ENCODE data around the gene CPSF3.
A peak's percentile ranks its signal among the peaks of the same experiment; 100 is the strongest.
"Not testable (repeated sequence)": the region's sequence is repeated elsewhere in the genome, so short reads cannot be mapped to it uniquely, and the experiment has no call there.

Gene CPSF3

DNA sequence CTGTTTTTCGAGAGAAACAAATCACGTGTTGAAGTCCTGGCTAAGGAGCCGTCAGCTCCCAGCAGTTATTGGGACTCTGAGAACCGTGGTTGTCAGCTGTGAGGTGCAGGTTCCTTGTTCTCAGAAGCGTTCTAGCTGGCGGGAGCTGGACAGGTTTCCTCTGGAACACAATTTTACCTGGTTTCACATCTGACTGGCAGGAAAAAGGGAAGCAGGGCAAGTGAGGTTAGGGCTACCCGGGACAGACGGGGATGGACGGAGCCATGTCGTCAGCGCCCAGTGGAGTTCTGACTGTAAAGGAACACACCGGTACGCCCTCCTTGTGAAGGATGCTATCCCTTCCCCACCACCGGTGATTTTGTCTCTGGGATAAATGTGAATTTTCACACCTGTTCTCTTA is 26.3 kb upstream of the CPSF3 start:
- no peak for DNase-seq

DNA sequence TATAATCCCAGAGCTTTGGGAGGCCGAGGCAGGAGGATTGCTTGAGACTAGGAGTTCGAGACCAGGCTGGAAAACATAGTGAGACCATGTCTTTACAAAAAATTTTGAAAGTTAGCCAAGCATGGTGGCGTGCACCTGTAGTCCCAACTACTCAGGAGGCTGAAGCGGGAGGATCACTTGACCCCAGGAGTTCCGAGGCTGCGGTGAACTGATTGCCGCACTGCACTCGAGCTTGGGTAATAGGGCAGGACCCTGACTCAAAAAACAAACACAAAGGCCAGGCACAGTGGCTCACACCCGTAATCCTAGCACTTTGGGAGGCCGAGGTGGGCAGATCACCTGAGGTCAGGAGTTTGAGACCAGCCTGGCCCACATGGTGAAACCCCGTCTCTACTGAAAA is 25.2 kb upstream of the CPSF3 start:
- not testable (repeated sequence) for DNase-seq

DNA sequence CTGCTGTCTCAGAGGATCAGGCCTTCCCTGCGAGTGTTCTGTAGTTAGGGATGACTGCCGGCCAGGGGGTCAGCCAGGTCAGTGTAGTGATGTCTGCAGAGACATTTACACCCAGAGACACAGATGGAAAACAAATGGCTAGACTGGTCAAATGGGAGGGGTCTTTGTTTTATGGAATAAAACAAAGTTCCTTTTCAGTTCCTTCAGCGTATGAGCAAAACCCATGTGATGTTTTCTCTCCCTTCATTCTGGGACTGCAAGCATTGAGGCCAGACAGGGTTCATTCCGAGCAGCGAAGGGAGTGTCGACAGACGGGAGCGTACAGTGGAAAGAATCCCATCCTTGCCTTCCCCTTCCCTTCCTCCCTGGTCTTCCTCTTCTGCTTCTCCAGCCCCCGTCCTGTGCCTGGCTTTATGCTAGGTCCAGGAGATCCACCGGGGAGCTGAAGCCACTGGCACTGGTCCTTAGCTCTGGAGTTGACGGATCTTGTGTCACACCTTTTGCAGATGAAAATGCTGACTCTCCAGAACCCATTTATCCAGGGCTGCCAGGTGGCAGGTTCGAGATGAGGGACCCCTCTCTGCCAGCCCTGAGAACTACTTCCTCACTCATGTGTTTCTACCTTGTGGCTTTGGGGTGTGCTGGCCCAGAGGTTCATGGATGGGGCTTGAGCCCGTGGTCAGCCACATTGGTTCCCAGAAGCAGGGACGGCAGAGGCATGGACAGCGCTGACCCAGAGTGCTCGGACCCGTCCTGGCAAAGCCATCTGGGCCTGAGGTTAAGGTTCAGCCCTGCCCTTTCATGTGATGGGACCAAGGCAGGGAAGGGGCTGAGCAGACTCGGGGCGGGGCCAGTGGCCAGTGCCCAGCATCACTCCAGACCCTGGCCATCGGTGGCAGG is 24.3 kb upstream of the CPSF3 start:
- no peak for DNase-seq

DNA sequence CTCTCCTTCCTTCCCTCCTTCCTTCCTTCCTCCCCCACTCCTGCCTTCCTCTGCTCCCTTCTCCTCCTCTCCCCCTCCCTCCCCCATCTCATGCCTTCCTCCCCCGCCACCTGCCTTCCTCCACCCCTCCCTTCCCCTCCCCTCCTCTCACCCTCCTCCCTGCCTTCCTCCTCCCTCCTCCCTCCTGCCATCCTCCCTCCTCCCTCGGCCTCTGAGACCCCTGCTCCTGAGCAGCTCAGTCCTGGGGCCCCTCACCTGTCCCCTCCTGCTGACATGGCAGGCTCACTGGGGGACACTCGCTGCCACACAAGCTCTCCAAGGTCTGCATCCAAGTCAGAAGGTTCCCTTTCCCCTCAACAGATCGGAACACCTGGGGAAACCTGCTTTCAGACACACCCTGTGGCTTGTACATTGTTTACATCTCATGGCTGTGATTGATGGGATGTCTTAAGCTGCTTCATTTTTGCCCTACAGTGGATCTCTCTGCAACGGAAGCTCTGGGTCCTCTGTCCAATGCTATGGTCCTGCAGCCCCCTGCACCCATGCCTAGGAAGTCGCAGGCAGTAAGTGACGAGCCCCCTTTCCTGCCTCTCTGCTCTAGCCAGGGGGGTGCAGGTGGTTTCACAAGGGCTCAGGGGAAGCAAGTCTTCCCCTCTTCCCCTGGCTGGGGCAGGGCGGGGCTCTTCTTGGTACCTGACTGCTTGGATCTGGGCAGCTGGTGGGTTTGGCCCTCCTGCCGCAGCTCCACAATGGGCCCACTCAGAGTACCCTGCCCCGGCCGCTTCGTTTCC is 23.0 kb upstream of the CPSF3 start:
- DNase-seq = no peak

DNA sequence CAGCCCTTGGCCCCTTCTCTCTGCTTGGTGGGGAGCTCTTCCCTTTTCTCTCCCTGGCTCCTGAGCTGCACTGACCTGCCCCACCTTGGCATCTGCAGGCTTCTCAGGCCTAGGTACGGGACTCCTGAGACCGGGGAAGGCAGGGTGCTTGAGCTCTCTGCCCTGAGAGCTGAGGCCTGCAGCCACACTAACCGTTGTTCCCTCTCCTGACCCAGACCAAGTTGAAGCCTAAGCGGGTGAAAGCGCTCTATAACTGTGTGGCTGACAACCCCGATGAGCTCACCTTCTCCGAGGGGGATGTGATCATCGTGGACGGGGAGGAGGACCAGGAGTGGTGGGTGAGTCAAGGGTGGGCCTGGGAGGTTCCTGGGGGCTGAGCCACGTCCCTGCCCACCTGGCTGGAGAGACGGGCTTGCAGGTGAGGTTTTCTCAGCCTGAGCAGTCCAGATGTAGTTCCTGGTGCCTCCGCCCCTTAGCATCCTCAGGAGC is 22.4 kb upstream of the CPSF3 start:
- DNase-seq = no peak

DNA sequence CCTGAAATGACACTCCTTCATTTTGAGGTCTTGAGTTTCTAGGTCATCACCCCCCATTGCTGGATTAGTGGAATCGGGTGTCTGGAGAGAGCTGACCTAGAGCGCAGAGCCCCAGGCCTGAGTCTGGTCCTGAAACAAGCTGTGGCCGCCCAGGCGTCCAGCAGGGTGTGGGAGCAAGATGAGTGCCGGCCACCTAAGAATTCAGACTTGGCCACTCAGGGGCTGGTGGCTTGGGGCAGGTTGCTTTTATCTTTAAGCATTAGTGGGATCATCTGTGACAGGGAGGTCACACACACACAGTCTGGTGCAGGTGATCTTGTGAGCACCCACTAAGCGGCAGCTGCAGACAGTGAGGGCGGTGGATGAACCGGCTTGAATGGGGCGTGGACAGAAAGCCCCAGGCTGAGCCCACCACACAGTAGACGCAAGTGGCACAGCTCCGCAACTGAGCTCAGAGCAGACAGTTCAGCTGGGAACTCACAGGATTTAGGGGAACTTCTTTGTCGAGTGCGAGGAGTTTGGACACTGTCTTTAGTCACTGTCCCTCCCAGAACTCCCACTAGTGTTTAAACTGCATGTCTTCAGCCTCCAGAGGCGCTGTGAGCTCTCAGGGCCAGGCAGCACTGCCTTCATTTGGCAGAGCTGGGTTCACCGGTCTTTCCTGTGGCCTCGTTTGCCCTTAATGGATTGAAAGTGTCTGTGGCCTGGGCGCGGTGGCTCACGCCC is 21.6 kb upstream of the CPSF3 start:
- DNase-seq = no peak

DNA sequence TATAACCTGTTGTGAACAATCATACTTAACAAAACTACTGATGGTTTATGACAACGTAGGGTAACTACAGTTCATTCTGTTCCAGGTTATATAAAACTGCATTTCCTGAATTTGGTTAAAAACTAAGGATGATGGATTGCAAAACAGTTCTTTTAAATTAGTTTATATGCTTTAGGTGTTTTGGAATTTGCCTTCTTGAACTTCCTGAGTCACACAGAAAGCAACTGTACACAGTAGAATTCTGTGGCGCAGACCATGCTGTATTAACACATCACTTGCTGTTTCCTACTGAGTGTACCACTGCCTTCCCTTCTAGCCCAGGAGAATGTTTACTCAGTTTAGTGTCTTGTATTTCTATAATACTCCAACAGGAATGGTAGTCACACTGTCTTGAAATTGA is 19.5 kb upstream of the CPSF3 start:
- DNase-seq = no peak

DNA sequence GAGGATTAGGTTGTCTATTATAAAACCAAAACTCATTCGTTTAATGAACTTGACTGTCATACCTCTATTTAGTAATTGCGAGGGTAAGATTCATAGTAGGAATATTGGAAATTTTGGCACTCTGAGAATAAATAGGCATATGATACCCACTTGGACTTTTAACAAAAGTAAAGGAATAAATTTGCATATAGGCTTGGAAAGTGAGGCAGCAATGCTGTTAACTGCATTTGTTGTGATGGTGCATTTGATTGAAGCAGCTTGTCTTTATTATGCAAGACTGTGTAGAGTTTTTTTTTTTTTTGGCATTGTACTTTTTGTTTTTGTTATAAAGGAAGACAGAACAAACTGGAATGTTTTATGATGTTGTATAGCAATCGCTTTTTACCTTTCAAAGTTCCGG is 19.0 kb upstream of the CPSF3 start:
- DNase-seq = no peak

DNA sequence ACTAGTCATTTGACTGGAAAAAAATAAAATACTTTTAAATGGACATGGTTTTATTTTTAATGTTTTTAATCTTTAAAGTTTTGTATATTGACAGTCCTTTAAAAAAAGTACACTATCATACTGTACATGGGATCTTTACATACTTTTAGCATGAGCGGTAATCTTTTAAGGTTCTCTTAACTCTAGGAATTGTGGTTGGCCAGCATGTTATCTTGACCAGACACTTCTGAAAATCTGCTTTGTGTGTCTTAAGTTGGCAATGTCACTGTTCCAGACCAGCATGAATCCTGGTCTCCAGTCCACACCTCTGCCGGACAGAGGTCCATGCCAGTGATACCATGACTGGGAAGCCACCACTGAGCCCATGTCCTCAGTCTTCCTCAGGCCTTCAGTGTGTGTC is 17.8 kb upstream of the CPSF3 start:
- DNase-seq = no peak

DNA sequence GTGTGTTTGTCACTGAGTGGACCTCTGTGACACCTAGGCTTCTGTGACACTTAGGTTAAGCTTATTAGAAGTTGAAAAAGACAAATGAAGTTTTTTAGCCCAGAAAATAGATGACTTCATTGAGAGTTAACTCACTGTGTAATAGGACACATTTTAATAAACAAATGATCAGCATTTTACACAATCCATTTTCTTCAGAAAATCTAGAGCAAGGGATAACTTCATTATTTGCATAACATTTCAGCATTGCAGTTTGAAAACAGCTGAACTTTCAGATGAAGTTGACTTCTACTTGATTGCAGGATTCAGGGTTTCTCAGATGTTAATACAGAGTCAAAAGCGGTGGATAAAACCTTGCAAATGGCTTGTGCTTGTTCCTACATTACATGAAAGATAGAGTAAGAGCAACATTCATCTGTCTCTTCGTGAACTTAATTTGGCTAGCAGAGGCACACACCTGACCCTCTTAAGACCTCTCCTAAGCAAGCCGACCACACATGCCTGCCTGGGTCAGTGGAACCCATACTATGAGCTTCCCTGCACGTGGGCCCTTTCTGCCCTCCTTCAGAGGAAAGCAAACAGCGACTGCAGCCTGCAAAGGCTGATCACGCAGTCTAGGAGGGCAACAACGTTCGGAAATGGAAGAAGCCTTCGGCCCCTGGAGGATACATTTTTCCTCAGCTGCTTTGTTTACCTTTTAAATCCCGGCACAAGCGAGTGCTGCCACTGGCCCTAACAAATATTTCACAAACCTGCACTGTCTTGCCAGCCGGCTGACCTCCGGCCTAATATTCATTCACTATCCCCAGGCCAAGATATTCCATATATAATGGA is 16.7 kb upstream of the CPSF3 start:
- no peak for DNase-seq

DNA sequence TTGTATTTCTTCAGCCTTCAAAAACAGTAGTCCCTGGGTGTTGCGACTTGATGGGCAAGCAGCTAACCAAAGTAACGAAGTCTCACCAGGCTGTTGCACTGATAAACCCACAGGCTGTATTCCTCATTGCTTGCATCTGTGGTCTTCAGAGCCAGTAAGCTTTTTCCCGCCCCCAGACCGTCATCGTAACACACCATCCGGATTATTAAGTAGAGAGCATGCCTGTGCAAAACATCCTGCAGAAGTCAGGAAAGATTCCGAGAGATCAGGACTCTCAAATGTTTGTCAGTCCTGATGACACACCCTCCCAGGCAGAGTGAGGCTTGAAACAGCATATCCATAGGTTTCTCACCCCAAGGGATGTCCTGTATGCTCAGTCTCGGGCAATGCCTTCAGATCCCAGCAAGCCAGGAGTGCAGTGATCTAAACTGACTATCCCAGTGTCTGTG is 16.1 kb upstream of the CPSF3 start:
- DNase-seq = no peak

DNA sequence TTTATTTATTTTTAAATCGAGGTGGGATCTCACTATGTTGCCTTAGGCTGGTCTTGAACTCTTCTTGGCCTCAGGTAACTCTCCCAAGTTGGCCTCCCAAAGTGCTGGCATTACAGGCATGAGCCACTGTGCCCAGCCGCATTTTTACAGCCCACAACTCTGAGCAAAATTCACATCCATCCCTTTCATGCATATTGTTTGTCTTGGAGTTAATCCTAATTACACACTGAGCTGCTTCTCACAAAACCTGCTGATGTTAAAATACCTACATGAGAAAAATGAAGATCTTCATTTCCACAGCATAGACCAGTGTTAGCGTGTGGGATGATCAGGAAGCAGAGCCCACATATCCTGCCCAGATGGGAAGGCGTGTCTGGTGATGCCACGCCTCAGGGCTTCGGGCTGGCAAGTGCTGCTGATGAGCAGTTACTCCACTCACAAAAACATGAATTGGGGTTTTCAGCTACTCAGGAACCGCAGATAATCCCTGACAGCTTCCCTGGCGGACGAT is 14.8 kb upstream of the CPSF3 start:
- DNase-seq = peak; percentile 32

DNA sequence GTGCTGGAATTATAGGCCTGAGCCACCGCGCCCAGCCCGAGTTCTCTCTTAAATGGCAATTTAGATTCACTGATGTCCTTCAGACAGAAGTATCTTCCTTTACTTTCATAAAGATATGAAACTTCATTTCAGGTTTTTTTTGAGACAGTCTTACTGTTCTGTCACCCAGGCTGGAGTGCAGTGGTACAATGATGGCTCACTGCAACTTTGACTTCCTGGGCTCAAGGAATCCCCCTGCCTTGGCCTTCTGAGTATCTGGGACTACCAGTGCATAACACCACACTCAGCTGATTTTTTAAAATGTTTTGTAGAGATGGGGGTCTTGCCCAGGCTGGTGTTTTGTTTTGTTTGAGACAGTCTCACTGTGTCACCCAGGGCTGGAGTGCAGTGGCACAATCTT is 13.3 kb upstream of the CPSF3 start:
- DNase-seq = no peak

DNA sequence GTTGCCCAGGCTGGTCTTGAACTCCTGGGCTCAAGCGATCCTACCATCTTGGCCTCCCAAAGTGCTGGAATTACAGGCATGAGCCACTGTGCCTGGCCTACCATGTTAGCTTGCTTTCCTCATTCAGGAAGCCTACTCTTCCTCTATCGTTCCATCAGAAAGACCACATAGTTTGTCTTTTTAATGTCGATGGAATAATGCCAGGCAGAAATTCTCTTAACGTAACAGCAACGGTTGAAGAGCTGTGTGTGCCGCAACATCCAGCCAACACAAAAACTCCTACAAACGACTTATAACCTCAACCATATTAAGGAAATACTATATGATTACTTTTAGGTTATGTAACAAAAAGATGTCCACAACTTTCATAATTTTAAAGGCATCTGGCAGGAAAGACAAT is 10.7 kb upstream of the CPSF3 start:
- DNase-seq = no peak

DNA sequence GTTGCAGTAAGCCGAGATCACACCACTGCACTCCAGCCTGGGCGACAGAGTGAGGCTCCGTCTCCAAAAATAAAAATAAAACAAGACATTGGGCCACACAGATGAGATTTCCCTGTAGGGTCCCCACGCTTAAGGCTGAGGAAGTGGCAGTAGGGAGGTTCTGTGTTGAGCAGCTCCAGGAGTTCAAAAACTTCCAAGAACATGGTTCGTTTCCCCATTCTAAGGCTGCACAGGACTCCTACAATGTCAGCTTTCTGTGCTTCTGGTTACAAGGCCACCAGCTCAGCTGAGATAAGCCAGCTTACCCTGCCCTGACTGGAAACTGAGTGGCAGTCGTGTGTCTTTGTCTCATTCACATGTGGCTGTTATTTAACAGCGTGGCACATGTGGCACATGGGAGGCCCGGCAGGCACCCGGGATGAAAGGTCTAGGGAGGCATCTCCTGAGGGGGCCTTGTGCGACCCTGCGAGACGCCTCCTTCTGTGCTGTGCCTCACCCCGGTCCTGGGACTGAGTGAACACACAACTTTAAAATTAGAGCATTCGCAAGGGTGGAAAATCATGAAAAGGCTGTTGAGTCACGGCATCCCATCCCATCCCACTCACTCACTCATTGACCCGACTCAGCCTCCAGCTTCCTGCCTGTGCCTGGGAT is 7.8 kb upstream of the CPSF3 start:
- DNase-seq = no peak

DNA sequence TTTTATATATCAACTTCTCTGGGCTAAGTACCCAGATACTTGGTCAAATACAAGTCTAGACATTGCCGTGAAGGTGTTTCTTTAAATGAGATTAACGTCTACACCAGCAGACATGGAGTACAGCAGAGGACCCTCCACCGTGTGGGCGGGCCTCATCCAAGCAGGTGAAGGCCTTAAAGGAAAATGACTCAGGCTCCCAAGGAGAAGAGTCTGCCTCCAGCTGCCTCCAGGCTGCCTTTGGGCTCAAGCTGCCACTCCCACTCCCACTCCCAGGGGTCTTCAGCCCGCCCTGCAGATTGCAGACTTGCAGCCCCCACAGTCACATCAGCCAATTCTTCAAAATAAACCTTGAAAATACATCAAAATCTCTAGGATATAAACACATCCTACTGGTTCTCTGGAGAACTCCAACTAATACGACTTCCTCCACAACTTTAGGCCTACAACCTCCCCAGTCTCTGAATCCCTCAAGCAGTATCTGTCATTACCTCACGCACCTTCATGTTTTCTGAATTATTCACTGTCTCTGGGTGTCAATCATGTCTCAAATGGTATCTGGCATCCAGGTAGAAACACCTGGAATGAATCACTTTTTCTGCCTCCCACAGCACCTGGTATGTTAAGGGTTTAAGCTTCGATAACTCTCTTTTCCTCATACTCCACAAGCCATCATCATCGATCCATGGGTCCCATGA is 7.0 kb upstream of the CPSF3 start:
- no peak for DNase-seq

DNA sequence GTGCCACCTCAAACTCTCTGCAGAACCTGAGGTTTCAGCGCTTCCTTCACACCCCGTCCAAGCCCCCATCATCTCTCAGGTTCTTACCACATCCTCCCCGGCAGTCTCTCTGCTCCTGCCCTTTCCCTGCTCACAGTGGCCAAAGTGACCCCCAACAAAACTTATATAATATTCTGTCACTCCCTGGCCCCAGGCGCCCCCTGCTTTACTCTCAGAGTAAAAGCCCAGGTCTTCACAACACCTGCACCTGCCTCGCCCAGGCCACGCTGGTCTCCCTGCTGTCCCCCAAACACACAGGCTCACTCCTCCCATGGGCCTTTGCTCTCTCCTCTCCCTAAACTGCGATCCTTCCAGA is 6.5 kb upstream of the CPSF3 start:
- no peak for DNase-seq

DNA sequence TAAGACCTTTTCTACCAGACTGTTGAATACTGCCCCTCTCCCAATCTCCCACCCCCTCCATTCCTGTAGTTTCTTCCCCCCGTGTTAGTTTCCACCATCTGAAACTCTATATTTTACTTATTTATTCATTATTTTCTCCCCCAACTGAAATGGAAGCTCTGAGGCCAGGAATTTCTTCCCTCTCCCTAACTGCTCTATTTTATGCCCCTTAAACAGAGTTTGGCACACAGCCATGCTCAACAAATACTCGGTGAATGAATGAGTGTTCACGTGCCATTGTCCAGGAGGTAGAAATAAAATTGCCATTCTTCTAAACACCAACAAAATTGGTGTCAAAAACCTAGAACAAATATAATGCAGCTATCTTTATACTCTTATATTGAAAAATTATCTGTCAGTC is 5.7 kb upstream of the CPSF3 start:
- DNase-seq = peak; percentile 47

DNA sequence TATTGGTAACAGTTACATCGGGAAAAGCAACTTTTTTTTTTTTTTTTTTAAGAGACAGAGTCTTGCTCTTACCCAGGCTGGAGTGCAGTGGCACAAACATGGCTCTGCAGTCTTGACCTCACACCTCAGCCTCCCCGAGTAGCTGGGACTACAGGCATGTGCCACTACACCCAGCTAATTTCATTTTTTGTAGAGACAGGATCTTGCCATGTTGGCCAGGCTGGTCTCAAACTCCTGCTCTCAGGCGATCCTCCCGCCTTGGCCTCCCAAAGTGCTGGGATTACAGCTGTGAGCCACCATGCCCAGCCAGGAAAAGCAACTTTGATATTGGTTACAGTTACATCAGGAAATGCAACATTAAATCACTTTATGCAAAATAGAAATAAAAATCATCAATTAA is 4.7 kb upstream of the CPSF3 start:
- no peak for DNase-seq

DNA sequence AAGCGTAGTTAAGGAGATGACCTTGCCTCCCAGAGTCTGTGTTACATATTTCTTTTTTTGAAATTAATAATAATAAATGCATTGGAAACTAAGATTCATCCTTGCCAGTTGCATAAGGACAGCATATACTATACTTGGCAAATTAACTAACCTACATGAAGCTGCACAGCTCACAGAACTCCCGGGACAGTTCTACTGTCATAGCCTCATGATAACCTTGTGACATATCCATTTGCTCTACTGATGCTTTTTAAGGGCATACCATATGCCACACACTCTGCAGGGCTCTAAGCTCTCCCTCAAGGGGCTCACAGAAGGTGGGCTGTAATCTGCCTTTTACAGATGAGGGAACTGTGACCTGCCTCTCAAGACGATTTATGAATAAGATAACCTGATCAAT is 3.9 kb upstream of the CPSF3 start:
- DNase-seq = no peak

DNA sequence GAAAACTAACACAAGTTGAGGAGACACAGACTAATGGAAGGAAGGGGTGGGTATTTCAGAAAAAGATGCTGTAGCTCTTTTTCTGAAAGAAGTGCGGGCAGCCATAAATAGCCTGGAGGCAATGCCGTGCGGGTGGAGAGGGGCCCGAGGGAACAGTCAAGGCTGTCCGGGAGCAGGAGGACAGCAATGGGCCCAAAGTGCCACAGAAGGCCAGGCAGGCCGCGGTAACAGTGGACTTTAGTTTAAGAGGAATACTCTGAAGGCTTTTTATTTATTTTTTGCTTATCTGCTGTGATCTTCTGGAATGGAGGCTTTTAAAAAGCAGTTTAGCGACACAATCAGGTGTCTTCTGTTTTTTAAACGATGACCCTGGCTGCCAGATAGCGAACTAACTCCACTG is 3.0 kb upstream of the CPSF3 start:
- no peak for DNase-seq
